ENCODE data around the gene NEK4.
A peak's percentile ranks its signal among the peaks of the same experiment; 100 is the strongest.

The NEK4 gene

GRCh38 chr3:52771702-52772101, 962 bp upstream of the NEK4 start:
- Histone ChIP-seq H3K4me3 (ENCODE audit: low read length) (peak overlapping the region; percentile 78), H4K20me1 (ENCODE audit: insufficient read depth, low read length) (no peaks in the 10 kb centered on the region), H3K9ac (ENCODE audit: low read length) (peak overlapping the region; percentile 77; the same call in 1 of the 2 replicates), H3K79me2 (ENCODE audit: low read length) (peaks cover 20% of the 10 kb centered on the region), H3K27me3 (ENCODE audit: low read depth, low read length) (no peaks in the 10 kb centered on the region), H3K27ac (ENCODE audit: low read length) (no peak overlapping the region), H3K4me1 (ENCODE audit: low read length) (peaks cover 14% of the 10 kb centered on the region), H2AFZ (ENCODE audit: low read depth, low read length) (no peak overlapping the region), H3K36me3 (replicated peaks; ENCODE audit: low read depth, low read length) (no peaks in the 10 kb centered on the region), H3K4me2 (ENCODE audit: low read length) (peak overlapping the region; percentile 62), H3K9me3 (ENCODE audit: insufficient read depth, low read length) (no peaks in the 10 kb centered on the region)
- no peak for TF ChIP-seq CTCF (IDR thresholded peaks at IDR 0.05; ENCODE audit: low read depth, low read length)
- no peak for TF ChIP-seq EZH2phosphoT487 (IDR thresholded peaks at IDR 0.05; ENCODE audit: low read depth)

- peak overlapping the region; percentile 62 for H3K4me2 ChIP-seq (ENCODE audit: low read length)
- no peaks in the 10 kb centered on the region for H3K27me3 ChIP-seq (ENCODE audit: low read depth, low read length)
- H2AFZ ChIP-seq (ENCODE audit: low read depth, low read length) = peak overlapping the region; percentile 82
- H4K20me1 ChIP-seq (ENCODE audit: insufficient read depth, low read length) = no peaks in the 10 kb centered on the region
- H3K4me1 ChIP-seq (ENCODE audit: low read length) = peaks cover 14% of the 10 kb centered on the region
- no peaks in the 10 kb centered on the region for H3K9me3 ChIP-seq (ENCODE audit: insufficient read depth, low read length)
- no peaks in the 10 kb centered on the region for H3K36me3 ChIP-seq (replicated peaks; ENCODE audit: low read depth, low read length)
- H3K27ac ChIP-seq (ENCODE audit: low read length) = peak overlapping the region; percentile 64
- H3K9ac ChIP-seq (ENCODE audit: low read length) = peak overlapping the region; percentile 77
- peaks cover 20% of the 10 kb centered on the region for H3K79me2 ChIP-seq (ENCODE audit: low read length)
- no peak for TF ChIP-seq EZH2phosphoT487 (IDR thresholded peaks at IDR 0.05; ENCODE audit: low read depth)
- TF ChIP-seq CTCF (IDR thresholded peaks at IDR 0.05; ENCODE audit: low read depth, low read length) = no peak
- peak overlapping the region; percentile 78 for H3K4me3 ChIP-seq (ENCODE audit: low read length)
Observed at GRCh38 chr3:52771334-52771681, 568 bp upstream of the NEK4 start.

- H3K27ac ChIP-seq (ENCODE audit: low read length) = no peak overlapping the region
- TF ChIP-seq CTCF (IDR thresholded peaks at IDR 0.05; ENCODE audit: low read depth, low read length) (no peak), EZH2phosphoT487 (IDR thresholded peaks at IDR 0.05; ENCODE audit: low read depth) (no peak)
Observed at GRCh38 chr3:52769786-52770455, 819 bp downstream of the NEK4 start.

GRCh38 chr3:52763466-52763865, 7.3 kb downstream of the NEK4 start:
- Histone ChIP-seq H3K9ac (ENCODE audit: low read length) (no peak overlapping the region), H3K27me3 (ENCODE audit: low read depth, low read length) (no peaks in the 10 kb centered on the region), H3K27ac (ENCODE audit: low read length) (no peak overlapping the region), H3K9me3 (ENCODE audit: insufficient read depth, low read length) (no peaks in the 10 kb centered on the region), H2AFZ (ENCODE audit: low read depth, low read length) (no peak overlapping the region), H3K79me2 (ENCODE audit: low read length) (peaks cover 3% of the 10 kb centered on the region; the same call in 1 of the 2 replicates), H3K4me1 (ENCODE audit: low read length) (peaks cover 8% of the 10 kb centered on the region), H4K20me1 (ENCODE audit: insufficient read depth, low read length) (no peaks in the 10 kb centered on the region), H3K4me2 (ENCODE audit: low read length) (no peak overlapping the region), H3K36me3 (replicated peaks; ENCODE audit: low read depth, low read length) (peaks cover 36% of the 10 kb centered on the region), H3K4me3 (ENCODE audit: low read length) (no peak overlapping the region)
- TF ChIP-seq EZH2phosphoT487 (IDR thresholded peaks at IDR 0.05; ENCODE audit: low read depth) = no peak
- no peak for TF ChIP-seq CTCF (IDR thresholded peaks at IDR 0.05; ENCODE audit: low read depth, low read length)

More at GRCh38 chr3:52769786-52770455, 819 bp downstream of the NEK4 start:
- Histone ChIP-seq H3K4me2 (ENCODE audit: low read length) (peak overlapping the region; percentile 77), H3K36me3 (replicated peaks; ENCODE audit: low read depth, low read length) (peaks cover 11% of the 10 kb centered on the region), H3K4me3 (ENCODE audit: low read length) (peak overlapping the region; percentile 78), H3K79me2 (ENCODE audit: low read length) (peaks cover 20% of the 10 kb centered on the region), H3K4me1 (ENCODE audit: low read length) (peaks cover 14% of the 10 kb centered on the region), H3K9me3 (ENCODE audit: insufficient read depth, low read length) (no peaks in the 10 kb centered on the region), H4K20me1 (ENCODE audit: insufficient read depth, low read length) (no peaks in the 10 kb centered on the region), H3K9ac (ENCODE audit: low read length) (peak overlapping the region; percentile 77), H2AFZ (ENCODE audit: low read depth, low read length) (no peak overlapping the region), H3K27me3 (ENCODE audit: low read depth, low read length) (no peaks in the 10 kb centered on the region)
